KBM-7 (cell line): ENCODE measurements around the gene VTI1A.

ENCODE experiments used
- DNase-seq: peaks from one replicate; pipeline ENCODE4 v3.0.0-alpha.2; 2015
- in situ Hi-C: fragments of 300-500 bp; cut with MboI; formaldehyde crosslinking; loops from 2 replicates; pipeline ENCODE4 v1.14.3; 2020; ENCODE audit warnings: low sequenced_read_pairs, low pct_unique_long_range_greater_than_20kb, mixed read lengths

The VTI1A gene

GRCh38 chr10:112827086-112827485, 380.1 kb downstream of the VTI1A start:
- in situ Hi-C loops: no loop called here

DNA sequence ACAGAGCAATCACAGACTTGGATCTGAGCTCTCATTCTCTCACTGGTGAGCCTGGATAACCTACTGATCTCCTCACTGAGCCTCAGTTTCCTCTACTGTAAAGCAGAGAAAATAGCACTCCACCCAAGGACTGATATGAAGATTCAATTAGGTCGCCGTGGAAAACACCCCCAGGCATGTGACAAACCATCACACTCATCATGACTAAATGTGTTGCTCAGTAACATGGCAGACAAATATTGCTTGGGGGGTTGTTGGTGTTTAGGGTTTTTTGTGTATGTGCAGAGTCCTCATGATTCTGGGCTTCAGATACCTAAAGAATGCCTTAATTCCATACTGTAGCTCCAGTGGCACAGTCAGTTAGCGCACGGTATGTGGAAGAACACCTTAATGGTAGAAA, 380.9 kb downstream of the VTI1A start:
- in situ Hi-C loops: no loop called here
- no peak for DNase-seq

More at GRCh38 chr10:112827086-112827485, 380.1 kb downstream of the VTI1A start:
- DNase-seq: no peak

DNA sequence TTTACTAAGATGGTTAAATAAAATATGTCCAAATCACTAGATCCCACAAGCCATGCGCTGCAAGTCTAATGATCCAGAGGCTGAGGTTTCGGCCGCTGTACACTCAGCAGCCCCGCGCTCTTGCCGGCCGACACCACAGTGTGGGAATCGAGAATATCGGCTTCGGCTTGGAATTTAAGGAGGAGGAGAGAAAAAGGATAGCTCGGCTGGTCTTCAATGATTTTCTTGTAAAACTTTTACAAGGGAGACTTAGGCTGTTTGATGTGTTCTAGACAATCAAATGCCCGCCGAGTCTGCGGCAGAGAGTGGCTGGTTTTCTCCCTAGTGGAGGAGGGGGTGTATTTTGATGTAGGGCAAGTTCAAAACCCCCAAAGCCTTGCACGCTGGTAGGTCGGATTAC, 384.8 kb downstream of the VTI1A start:
- in situ Hi-C loops: no loop called here

DNA sequence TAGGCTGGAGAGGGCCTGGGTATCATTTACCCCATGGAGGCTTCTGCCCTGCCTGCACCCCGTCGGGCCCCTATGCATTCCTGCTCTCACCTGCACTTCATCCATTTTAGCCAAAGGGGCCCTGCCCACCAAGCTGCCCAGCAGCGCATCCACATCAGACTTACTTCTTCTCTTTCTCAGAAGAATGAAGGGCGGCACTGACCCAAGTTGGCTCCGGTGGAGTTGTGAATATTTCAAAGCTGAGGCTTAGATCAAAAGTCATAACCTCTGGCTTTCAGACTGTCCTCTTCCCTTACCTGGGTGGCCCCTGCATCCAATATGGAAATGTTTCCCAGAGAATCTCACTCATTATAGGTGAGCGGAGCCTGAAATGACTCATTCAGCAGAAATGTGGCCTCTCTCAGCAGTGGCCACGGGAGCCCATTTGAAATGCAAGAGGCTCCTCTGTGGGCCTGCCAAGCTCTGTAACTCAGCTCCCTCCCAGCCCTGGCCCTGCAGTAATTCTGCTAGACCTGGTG, 385.4 kb downstream of the VTI1A start:
- no peak for DNase-seq
- in situ Hi-C loops: no loop called here

More for the DNA sequence above, 384.8 kb downstream of the VTI1A start:
- no peak for DNase-seq

GRCh38 chr10:112832959-112833358, 385.9 kb downstream of the VTI1A start:
- in situ Hi-C loops: no loop called here
- no peak for DNase-seq

DNA sequence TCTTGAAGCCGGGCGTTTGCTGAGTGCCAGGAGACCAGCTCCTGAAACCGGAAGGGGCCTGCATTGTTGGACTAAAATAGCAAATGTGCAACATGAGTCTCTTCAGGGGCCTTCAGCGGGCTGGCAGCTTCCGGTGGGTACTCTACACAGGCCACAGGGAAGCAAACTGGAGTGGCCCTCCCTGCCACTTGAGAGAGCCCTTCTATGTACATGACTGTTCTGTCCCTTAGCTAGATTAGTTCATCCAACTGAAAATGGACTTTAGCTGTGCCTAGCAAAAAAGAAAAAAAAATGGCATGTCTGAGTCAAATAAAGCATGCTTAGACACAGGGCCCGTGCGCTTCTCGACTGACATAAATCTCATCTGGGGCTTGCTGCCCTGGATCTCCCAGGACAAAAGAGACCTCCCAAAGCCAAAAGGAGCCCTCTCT, 387.8 kb downstream of the VTI1A start:
- in situ Hi-C loops: no loop called here

GRCh38 chr10:112835217-112835715, 388.3 kb downstream of the VTI1A start:
- no peak for DNase-seq
- in situ Hi-C loops: no loop called here

More for the DNA sequence above, 387.8 kb downstream of the VTI1A start:
- no peak for DNase-seq

GRCh38 chr10:112835944-112836451, 389.0 kb downstream of the VTI1A start:
- in situ Hi-C loops: no loop called here
- no peak for DNase-seq

- in situ Hi-C loops: no loop called here
These were observed 391.9 kb downstream of the VTI1A start for GRCh38 chr10:112838784-112839481.

GRCh38 chr10:112839928-112840654, 393.1 kb downstream of the VTI1A start:
- DNase-seq: no peak
- in situ Hi-C loops: no loop called here

More at GRCh38 chr10:112838784-112839481, 391.9 kb downstream of the VTI1A start:
- no peak for DNase-seq

- no peak for DNase-seq
- in situ Hi-C loops: no loop called here
These were observed 394.5 kb downstream of the VTI1A start for GRCh38 chr10:112841549-112841948.

- in situ Hi-C loops: no loop called here
- DNase-seq: peak; percentile 23
These were observed 395.9 kb downstream of the VTI1A start for GRCh38 chr10:112842832-112843360.

DNA sequence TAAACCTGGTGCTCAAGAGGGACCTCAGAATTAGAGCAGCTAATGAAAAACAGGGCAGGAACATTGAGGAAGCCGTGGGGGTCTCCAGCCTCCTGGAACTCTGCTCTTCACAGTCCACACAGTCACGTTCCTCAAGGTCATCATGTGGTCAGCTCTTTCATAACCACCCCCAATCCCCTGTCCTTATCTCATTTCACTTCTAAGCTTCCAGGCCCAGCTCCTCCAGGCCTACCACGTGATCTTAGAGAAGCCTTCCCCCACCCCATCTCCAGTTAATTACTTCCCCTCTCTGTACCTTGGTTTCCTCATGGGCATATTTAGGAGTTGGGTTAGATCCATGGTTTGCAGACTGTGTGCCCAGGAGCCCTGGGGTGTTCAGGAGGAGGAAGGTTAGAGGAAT, 396.6 kb downstream of the VTI1A start:
- DNase-seq: peak; percentile 60
- in situ Hi-C loops: no loop called here

DNA sequence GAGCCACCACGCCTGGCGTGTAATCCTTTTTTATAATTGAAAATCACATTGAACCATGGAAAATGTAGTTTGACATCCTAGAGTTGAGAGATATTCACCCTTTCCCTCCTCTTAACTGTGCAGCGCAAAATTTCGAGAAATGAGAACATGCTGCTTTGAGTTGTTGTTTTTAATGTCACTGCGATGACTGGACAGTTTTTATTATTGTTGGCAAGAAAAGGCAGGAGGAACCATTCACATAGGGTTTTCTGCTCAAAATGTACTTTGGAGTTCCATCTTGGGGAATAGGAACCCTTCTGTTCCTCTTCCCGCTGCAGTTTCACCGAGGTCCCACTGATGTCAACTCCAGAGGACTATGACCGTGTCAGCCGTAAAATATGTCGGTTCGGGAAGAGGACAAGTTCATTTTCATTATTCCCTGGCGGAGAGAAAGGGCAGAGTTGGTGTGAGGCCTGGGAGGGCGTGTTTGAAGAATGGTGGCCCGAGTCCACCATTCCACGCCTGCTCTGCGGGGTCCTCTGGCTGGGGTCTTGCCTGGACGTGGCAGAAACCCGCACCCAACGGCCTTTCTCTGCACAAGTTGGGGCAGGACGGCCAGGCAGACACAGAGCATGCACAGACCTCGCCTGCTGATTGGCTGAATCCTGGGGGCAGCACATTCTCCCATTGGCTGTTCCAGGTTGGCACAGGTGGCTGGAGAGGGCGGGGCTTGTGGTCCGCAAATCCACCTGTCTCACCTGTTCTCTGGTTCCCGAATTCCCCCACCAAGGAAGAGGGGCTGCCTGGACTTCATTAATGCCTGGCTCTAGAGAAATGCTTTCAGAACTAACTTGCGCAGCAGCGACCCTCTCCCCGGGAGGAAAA, 397.9 kb downstream of the VTI1A start:
- in situ Hi-C loops: no loop called here
- DNase-seq: no peak

- no peak for DNase-seq
- in situ Hi-C loops: no loop called here
These were observed 400.8 kb downstream of the VTI1A start for GRCh38 chr10:112847778-112848177.

DNA sequence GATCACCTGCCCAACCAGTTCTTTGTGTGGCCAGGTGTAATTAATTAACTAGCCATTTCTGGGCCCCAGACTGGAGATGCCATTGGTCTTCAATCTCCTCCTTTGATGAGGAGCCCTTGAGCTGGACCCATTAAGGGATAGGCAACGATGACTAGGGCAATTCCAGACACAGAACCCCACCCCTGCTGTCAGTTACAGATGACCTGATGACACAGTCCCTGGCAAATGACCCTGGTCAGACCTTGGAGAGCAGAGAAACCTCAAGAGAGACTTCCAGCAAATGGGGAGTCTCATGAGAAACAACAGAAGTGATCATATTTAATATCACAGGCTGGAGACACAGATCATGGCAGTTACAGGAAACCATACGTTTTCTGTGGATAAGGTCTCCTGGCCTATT, 401.2 kb downstream of the VTI1A start:
- in situ Hi-C loops: no loop called here

GRCh38 chr10:112848868-112849430, 401.9 kb downstream of the VTI1A start:
- DNase-seq: no peak
- in situ Hi-C loops: no loop called here

More for the DNA sequence above, 401.2 kb downstream of the VTI1A start:
- no peak for DNase-seq

GRCh38 chr10:112849546-112849945, 402.5 kb downstream of the VTI1A start:
- in situ Hi-C loops: no loop called here
- no peak for DNase-seq
